Thyroid gland (tissue), 4 donors: ENCODE data around the gene ZNF341.

Experiments
- CTCF ChIP-seq, 6 experiments: fragments of 200-600 bp in 3 of 6; fragments of 450-650 bp in 3 of 6; sonication (generic) in 3 of 6; IDR thresholded peaks; one replicate each; pipeline ENCODE4 v1.5.1; 2016 to 2019; ENCODE audit warnings: antibody characterized with exemption in 6 of 6, mild to moderate bottlenecking in 2 of 6, inconsistent platforms in 1 of 6, moderate library complexity in 1 of 6
- POLR2A ChIP-seq, 2 donors: fragments of 450-650 bp; IDR thresholded peaks; one replicate each; pipeline ENCODE4 v1.6.1; 2017; ENCODE audit warnings: antibody characterized with exemption in 2 of 2, mild to moderate bottlenecking in 2 of 2, moderate library complexity in 1 of 2

- TF ChIP-seq CTCF (IDR thresholded peaks at IDR 0.05), result no peak
- TF ChIP-seq POLR2A (IDR thresholded peaks at IDR 0.05), result no peak
Observed at GRCh38 chr20:33808388-33808787, 76.6 kb downstream of the ZNF341 start.
